Stimulated activated CD4-positive, alpha-beta T cell treated with anti-CD3 and anti-CD28 coated beads, Interleukin-12 subunit alpha, Interleukin-12 subunit beta, amount 100 ng/mL, for 24 hours (primary cell): ENCODE measurements around the gene KATNIP.

ENCODE experiments used
- DNase-seq, 2 experiments: peaks; one replicate each; pipeline ENCODE4 v3.0.0-alpha.2; 2020; ENCODE audit warnings: low read depth in 2 of 2

KATNIP gene

DNA sequence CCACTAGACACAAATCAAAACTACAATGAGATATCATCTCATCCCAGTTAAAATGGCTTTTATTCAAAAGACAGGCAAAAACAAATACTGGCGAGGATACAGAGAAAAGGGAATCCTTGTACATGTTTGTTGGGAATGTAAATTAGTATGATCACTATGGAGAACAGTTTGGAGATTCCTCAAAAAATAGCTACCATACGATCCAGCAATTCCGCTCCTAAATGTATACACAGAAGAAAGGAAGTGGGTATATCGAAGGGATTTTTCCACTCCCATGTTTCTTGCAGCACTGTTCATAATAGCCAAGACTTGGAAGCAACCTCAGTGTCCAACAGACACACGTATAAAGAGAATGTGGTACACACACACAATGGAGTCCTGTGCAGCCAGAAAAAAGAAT is 35.3 kb downstream of the KATNIP start:
- no peak for DNase-seq

DNA sequence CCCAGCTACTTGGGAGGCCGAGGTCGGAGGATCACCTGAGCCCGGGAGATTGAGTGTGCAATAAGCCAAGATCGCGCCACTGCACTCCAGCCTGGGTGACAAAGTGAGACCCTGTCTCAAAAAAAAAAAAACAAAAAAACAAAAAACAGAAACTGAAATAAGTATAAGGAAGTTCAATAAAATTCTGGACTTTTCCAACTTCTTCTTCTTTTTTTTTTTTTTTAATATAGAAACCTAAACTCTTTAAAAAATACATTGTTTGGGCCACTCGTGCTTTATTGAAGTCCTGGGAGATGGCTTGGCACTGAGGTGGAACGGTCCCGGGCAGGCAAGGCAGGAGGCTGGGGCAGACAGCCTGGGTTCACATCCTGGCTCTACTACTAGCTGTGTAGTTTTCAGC is 36.8 kb downstream of the KATNIP start:
- DNase-seq: no peak

DNA sequence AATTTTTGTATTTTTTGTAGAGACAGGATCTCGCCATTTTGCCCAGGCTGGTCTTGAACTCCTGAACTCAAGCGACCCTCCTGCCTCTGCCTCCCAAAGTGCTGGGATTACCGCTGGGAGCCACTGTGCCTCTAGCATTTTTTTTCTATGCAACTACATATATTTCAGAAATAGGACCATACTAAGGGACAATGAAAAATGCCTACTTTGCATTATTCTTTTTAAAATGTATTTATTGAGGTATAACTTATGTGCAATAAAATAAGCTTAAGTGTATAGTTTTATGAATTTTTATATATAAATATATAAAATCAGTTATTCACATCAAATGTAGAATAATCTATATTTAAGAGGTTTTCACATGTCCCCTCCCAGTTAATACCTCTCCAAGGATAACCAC is 38.1 kb downstream of the KATNIP start:
- no peak for DNase-seq

DNA sequence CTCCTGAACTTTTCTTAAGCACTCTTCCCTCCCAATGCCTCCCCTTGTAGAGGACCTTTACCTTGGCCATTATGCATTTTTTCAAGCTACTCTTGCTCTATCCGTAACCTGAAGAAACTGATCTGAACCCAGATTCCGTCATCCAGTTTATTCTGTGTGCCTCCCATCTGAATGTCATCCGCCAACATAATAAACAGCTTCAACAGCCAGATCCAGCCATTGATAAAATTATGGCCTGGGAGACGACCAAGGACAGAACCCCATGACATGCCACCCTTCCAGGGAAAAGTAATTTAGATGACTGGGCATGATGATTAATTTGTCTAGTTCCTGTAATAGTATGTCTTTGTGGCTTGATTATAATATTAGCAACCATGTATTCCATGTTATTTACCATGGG is 41.9 kb downstream of the KATNIP start:
- DNase-seq: no peak

DNA sequence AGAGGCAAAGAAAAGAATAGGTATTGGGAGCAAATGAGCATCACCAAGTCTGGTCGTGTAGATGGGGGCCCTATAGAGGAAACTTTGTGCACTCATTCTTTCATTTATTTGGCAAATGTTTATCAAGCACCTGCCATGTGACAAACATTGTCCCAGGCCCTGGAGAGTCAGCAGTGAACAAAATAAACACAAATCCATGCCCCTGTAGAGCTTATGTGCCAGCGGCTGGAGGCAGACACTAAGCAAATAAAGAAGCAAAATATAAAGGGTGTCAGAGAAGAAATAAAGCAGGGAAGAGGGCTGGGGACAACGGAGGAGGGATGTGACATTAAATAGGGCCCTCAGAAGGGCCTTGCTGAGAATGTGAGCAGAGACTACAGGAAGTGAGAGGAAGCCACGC is 45.5 kb downstream of the KATNIP start:
- no peak for DNase-seq

DNA sequence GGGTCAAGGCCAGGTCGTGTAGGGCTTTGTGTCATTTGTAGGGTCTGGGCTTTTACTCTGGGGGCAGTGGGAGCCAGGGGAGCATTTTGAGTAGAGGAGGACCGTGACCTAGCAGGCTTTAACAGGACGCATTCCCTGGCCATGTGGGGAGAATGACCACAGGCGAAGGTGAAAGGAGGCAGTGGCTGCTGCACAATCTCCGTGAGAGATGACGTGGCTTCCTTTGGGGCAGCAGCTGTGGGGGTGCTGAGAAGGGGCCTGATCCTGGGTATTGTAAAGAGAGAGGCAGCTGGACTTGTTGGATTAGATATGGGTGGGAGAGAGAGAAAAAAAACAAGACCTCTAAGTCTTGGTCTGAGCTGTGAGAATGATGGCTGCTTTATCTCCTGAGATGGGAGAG is 46.0 kb downstream of the KATNIP start:
- no peak for DNase-seq

DNA sequence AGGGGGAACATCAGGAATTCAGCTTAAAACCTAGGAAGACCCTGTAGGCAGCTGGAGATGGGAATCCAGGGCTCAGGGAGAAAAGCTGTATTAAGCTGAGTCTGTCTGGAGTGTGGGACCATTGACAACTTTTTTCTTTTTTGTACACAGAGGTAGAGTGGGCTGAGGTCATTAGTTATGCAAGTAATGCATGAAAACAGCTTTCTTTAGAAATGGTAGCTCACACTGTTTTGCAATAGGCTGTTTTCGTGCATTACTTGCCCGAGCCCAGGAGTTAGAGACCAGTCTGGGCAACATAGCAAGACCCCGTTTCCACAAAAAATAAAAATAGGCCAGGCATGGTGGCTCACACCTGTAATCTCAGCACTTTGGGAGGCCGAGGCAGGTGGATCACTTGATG is 46.5 kb downstream of the KATNIP start:
- DNase-seq: no peak

DNA sequence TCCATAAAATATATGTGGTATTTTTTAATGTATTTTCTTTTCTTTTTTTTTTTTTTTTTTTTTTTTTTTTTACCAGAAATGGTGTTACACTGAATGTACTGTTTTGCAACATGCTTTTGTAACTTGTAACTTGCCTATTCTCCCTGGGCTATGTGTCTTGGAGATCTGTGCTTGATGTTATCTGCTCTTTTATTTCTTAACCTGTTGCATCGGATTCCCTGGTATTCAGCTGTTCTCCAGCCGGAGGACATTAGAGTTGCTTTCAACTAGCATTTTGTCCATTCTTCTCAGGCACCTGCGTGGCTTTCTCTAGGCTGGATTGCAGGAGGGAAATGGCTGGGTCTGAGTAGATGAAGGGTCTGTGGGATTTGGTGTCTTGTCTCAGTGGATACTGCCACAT is 47.4 kb downstream of the KATNIP start:
- no peak for DNase-seq

DNA sequence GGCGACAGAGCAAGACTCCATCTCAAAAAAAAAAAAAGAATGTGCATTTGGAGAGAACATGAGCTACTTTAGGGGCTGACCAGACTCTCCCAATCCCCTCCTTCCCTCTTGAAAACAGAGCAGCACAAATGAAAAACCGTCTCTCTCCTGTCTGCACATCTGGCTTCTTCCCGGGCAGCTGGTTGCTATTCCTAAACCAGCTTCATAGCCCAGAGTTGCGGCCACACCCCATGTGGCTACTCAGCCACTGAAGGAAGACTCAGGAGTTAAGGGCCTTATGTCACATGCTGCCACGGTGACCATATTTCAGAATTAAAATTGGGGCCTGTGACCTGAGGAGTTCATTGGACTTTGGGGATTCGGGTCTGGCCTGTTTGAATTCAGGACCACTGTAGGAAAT is 48.3 kb downstream of the KATNIP start:
- no peak for DNase-seq

DNA sequence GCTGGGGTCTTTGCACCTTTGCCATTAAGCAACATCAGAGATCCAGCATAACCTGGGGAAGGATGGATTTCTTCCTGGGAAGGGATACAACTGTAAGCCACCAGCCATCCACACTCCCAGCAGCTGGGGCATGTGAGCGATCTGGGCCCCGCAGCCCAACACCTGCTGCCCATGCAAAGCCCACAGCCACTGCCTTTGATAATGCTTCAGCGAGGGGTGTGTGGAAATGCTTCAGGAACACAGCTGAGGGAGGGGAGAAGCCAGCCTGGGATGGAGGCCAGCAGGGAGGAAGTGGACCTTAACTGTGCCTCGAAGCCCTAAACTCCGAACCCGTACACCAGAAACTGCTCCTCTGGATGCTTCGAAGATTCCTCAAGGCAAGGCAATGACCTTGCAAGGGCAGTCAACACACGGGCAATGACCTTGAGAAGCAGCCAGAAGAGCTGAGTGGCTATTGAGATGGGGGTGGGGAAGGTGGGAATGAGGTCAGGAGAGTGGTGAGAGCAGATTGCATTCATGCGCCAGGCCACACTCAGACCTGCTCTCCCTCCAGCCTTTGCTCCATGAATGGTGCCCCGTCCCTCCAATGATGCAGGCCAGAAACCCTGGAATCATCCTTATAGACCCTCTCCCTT is 49.1 kb downstream of the KATNIP start:
- no peak for DNase-seq

DNA sequence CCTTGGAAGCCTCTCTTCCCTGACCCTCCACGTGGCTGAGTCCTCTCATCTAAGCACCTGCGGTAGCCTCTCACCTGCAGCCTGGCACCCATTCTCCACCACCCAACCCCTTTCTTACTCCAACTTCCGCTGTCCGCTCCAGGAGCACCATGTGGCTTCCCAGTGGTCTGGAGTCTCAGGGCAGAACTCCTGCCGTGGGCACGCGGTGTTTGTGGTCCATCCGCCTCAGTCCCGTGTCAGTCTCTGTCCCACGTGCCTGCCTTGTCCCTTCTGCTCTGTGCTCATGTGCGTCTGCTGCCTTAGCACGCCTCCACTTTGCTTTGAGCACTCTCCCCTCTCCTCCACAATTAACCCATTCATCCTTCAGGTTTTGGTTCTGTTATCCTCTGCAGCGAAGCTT is 49.7 kb downstream of the KATNIP start:
- no peak for DNase-seq
